Measurements from ENCODE around the gene DTHD1.

DTHD1 gene

DNA sequence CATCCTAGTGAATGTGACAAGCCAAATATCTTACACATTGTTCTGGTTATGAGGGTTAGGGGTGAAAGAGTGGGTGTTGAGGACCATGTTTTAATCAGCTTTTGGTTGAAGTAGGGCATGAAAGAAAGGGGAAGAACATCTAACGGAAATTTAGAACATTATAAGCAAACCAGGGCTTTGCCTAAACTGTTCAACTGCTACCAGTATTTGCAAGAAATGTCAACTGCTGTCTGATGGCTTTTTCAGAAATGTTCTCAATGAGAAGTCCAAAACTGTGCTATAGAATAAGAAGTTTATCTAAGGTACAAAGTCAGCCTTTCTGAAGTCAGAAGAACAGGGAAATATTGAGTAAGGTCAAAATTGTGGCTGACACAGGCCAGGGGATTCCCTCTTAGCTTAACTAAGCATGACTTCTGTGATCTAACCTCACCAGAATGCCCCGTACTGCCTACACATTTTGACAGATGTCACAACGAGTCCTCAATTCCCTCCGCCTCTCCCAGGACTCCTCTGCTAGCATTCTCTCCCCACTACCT lies 67.1 kb downstream of the DTHD1 start:
- peak in 1 of 2 donors; percentile 16 for DNase-seq (ENCODE audit: low read depth in 2 of 2)

DNA sequence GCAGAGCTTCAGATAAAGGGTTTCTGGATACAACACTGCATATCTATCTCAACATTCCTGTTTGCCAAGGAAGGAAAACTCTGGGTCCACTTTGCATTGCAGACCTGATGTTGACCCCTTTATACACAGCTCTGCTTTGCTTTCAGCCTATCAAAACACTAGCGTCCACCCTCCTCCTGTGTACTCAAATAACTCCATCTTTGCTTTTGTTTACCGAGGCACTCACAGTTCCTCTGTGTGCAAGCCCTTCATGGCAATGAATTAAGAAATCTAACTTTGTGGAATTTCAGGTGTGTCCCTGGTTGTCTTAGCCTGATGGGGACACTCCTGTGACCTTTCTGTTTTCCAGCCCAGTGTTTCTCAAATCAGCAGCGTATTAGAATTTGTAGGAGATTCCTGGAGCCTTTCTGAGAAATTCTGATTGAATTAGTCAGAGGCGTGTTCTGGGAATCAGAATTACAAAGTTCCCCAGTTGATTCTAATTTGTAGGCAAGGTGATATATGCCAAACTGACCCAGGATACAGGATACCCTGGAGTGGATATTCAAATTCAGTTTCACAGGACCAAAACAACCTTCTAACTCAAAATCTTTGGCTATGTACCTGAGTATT lies 68.6 kb downstream of the DTHD1 start:
- no peak for DNase-seq (ENCODE audit: low read depth in 2 of 2)

DNA sequence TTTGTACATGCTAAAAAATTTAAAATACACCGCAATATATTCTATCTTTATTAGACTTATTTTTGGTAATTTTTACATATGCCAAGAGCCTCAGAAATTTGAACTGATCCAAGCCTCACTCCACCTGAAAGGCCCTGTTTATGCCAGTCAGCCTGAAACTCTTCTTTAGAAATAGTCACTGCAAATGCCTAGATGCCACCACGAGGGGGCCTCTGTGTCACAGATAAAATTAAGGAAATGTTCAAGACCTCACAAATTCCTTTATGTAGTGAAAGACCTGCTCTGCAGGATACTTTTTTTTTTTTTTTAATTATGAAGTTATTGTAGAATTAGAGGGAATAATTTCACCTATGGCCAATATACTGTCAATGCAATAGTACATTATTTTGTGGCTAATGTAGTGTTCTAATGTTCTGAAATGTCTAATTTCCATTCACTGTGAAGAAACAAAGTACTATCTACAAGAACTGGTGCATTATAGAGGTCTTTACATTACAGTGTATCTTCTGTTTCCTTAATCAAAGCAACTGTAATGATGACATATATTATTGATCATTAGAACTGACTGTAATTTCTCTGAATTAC lies 69.8 kb downstream of the DTHD1 start:
- peak; percentile 58 to 66 for DNase-seq (ENCODE audit: low read depth in 2 of 2)

DNA sequence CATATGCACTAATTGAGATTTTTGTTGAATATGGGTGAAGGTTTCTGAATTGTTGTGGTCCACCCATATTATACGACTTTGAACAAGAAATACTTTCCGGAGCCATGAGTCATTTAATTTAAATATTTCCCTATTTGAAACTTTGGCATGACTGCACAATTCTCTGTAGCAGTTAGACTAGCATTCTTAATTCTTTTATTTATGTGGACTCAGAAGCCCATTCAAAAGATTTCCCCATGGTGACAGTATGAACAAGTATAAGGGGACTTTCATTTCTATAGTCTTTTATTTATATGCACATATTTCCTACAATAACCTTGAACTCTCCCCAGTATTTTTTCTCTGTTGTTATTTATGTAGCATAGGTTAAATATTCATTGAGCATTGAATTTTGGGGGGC lies 72.6 kb downstream of the DTHD1 start:
- DNase-seq (ENCODE audit: low read depth in 2 of 2): no peak

DNA sequence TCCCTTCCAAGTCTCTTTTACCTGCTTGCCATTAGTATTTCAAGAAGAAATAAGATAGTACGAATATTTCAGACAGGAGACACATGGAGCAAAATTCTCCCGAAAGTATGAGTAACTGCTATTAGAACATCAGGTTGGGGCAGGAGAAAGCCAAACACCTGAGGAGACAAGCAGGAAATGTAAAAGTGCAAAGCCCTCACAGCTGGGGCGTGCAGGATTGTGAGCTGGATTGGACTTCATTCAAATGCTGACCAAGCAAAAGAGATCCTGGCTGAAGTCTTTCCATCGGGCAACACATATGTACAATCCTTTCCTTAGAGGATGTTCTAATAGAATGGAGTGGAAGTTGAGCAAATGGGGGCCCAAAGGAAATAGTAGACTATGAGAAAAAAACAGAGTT lies 76.8 kb downstream of the DTHD1 start:
- no peak for DNase-seq (ENCODE audit: low read depth in 2 of 2)

DNA sequence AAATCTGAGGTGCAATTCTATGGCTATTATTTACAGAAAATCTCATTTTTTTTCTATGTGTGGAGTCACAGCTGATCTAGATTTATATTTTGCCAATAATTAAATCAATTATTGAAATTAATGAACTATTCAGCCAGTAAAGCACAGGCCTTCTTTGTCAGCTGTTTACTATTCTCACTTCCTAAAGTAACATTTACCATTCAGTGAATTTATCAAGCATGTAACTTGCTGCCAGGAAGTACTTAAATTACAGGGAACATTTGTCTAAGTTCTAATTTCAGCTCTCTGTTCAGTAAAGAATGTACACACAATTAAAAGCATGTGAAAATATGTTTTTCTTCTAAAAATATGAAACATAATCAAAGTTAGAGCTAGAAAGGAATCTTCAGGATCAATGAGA lies 79.3 kb downstream of the DTHD1 start:
- DNase-seq (ENCODE audit: low read depth in 2 of 2): no peak

DNA sequence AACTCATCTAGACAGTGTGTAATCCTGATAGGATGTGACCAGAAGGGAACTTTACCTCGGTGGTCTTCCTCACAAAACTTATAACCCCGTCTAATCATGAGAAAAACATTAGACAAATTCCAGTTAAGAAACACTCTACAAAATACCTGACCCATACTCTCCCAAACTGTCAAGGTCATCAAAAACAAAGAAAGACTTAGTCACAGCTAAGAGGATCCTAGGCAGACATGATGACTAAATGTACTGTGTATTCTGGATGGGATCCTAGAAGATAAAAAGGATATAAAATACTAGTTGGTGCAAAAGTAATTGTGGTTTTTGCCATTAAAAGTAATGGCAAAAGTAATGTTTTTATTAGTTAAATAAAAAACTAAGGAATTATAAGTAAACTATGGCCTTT lies 81.6 kb downstream of the DTHD1 start:
- DNase-seq (ENCODE audit: low read depth in 2 of 2): no peak

DNA sequence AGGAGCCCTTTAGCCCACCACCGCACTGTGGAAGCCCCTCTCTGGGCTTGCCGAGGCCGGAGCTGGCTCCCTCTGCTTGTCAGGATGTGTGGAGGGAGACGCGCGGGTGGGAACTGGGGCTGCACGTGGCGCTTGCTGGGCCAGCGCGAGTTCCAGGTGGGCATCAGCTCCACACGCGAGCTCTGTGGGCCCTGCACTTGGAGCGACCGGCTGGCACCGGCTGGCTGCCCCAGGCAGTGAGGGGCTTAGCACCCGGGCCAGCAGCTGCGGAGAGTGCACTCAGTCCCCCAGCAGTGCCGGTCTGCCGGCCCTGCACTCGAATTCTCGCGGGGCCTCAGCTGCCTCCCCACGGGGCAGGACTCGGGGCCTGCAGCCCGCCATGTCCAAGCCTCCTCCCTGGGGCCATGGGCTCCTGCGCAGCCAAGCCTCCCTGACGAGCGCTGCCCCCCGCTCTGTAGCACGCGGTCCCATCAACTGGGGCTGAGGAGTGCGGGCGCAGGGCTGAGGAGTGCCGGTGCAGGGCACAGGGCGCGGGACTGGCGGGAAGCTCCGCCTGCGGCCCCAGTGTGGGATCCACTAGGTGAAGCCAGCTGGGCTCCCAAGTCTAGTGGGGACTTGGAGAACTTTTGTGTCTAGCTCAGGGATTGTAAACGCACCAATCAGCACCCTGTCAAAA lies 93.6 kb downstream of the DTHD1 start:
- DNase-seq (ENCODE audit: low read depth in 2 of 2): no peak

DNA sequence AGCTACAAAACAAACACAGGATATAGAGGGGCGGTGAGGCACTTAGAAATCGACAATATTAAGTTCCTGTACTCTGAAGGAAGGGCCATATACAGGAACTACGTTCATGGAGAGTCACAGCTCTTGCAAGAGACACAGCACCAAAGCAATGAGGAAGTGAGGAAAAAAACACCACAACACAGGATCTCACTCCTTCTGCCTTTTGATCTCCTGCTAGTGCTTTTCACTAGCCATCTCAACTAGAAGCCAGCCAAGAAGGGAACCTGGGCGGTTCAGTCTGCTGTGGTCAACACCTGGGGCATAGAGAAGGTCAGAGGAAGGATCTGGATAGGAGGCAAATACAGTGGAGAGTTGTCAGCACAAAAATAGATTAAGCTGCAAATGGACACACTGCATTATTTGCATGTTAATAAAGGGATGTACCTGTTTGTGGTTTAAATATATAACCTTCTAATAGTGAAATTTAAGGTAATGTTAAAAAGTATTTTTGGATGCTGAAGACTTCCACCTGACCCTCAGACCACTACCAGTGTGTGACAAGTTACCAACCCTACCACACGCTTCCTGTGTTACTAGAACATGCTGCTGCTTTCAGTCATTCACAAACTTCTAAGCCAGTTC lies 104.6 kb downstream of the DTHD1 start:
- DNase-seq (ENCODE audit: low read depth in 2 of 2): no peak

DNA sequence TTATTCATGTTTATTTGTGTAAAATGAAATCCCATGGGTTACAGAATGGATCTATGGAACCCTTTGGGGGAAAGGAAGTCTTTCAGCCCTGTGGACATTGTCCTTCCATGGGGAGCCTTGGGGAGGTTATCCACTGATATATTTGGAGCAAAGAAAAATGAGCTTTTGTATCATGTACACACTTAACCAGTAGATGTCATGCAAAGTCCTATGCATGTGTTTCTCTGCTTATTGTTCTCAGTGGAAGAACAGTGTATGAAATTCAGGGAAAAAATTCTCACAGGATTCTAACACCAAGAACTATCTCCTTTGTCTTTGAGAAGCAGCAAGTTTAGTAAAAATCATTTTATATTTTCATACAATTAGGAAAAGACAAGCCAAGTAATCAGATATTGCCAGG lies 105.3 kb downstream of the DTHD1 start:
- DNase-seq (ENCODE audit: low read depth in 2 of 2): no peak

DNA sequence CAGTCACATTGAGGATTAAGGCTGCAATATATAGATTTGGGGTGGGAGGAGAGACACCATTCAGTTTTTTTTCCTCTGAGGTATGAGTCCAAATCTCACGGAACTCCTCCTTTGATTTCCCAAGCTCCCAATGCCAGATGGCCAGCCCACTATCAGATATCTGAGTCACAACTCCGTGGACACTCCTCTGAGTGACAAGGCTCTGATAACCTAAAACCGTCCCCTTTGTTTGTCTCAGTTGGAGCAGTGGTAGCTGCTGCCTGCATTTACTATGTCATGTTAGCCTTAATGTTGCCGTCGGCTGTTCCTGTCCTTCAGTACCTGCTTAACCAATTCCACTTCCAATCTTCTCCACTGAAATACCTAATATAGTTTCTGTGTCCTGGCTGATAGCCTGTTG lies 107.3 kb downstream of the DTHD1 start:
- no peak for DNase-seq (ENCODE audit: low read depth in 2 of 2)

DNA sequence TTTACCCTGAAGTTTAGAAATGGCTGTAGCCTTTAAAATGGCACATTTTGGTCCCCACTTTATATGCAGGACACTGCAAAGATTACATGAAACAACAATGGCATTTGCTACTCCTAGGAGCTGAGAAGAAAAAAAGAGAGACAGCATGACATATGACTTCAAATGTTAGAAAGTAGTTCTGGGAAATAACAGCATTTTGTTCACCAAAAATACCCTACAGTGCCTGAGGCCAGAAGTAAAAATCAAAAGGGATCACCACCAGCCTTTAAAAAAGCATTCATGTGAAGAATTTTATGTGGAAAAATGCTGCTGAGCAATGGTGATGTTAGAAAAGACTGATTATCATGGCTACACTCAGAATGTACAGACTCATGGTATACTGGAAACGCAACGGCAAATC lies 110.0 kb downstream of the DTHD1 start:
- DNase-seq (ENCODE audit: low read depth in 2 of 2): no peak

DNA sequence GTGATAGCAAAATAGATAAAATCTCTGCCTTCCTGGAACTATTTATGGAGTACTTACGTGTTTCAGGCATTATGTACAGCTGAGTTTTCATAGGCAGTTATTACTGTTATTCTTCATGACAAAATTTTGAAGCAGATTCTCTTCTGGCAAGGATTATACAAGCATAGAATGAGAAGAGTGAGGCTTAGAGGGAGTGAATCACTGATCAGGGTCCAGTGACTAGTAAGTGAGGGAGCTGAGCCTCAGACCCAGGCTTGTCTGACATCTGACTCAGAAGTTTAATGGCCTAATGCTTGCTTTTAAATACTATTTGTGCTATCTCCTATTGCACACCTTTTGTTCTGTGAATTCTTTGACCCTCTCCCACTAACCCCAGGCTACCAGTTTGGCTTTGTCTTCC lies 110.6 kb downstream of the DTHD1 start:
- no peak for DNase-seq (ENCODE audit: low read depth in 2 of 2)

DNA sequence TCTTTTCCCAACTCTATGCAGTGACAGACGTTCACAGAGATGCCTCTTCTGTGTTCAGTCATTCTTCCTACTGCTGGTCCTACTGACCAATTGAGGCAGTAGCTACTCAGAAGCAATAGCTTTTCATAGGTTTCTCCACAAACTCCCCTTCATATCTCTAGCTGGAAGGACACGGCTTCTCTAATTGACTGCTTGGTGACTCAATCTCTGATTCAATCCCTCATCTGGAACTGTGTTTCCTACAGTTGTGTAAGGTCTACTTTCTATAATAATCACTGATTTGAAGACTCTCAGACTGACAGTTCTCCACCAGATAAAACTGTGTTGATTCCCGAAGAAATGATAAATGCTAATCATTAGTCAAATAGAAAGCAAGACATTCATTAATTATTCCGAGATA lies 111.5 kb downstream of the DTHD1 start:
- DNase-seq (ENCODE audit: low read depth in 2 of 2): no peak

Measured in activated CD4-positive, alpha-beta T cell treated with anti-CD3 and anti-CD28 coated beads for 24 hours (primary cell).